Epithelial cell of esophagus (primary cell): Measurements from ENCODE around the gene CYFIP1.

Experiments
- DNase-seq: peaks from one replicate; pipeline ENCODE4 v3.0.0; 2010; ENCODE audit warnings: low read depth
- H3K4me3 ChIP-seq: 2 replicates; pipeline ENCODE4 v1.5.1; 2011; ENCODE audit warnings: mild to moderate bottlenecking, low read length, control low read depth
- CTCF ChIP-seq: IDR thresholded peaks from 2 replicates; pipeline ENCODE4 v1.5.1; 2011; ENCODE audit warnings: low read depth, mild to moderate bottlenecking, low read length, control low read depth, inconsistent platforms; ENCODE audit not compliant: insufficient read depth; ENCODE audit errors: missing control alignments

CYFIP1 gene

GRCh38 chr15:22903427-22903826 lies 76.7 kb downstream of the CYFIP1 start:
- no peak overlapping the region for H3K4me3 ChIP-seq
- no peak for TF ChIP-seq CTCF
- no peak for DNase-seq

GRCh38 chr15:22902981-22903380 lies 77.2 kb downstream of the CYFIP1 start:
- no peak overlapping the region for H3K4me3 ChIP-seq
- TF ChIP-seq CTCF = no peak
- no peak for DNase-seq

- no peak for DNase-seq
- no peak for TF ChIP-seq CTCF
- no peak overlapping the region for H3K4me3 ChIP-seq
Measured at GRCh38 chr15:22902578-22902977, 77.6 kb downstream of the CYFIP1 start.

DNA sequence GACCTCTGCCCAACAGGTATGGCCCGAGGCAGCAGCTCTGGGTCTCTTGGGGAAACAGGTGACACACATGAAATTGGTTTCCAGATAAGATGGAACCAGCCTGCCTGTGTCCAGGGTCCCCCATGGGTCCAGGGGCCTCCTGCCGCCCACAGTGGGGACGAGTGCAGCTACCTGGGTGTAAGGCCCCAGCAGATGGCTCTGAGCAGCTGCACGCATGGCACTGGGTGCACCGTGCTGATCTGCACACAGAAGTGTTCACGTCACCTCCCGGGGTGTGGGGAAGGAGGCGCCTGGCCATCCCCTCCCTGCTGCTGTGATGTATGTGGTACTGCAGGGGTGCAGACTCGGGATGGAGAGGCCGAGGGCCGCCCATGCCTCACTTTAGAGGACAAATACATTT lies 78.1 kb downstream of the CYFIP1 start:
- no peak for TF ChIP-seq CTCF
- DNase-seq = no peak
- no peak overlapping the region for H3K4me3 ChIP-seq

GRCh38 chr15:22895465-22896190 lies 84.5 kb downstream of the CYFIP1 start:
- DNase-seq = peak; percentile 99
- no peak overlapping the region for H3K4me3 ChIP-seq

DNA sequence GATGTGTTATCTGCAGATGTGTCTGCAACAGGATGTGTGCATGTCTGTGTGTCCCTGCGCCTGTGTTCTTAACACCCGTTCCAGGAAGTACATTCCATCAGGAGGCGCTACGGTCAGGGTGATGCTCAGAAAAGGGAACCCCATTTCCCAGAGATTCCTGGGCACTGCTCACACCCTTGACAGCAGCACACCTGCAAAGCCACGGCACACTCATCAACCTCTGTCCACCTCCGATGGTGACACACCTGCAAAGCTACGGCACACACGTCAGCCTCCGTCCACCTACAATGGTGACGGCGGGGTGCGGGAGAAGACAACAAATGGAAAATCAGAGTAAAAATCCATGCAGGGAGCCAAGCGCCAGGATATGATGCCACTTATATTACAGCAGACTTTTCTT lies 86.3 kb downstream of the CYFIP1 start:
- no peak for TF ChIP-seq CTCF
- no peak for DNase-seq
- no peak overlapping the region for H3K4me3 ChIP-seq

More at GRCh38 chr15:22895465-22896190, 84.5 kb downstream of the CYFIP1 start:
- TF ChIP-seq CTCF = no peak

GRCh38 chr15:22893081-22893480 lies 87.1 kb downstream of the CYFIP1 start:
- DNase-seq = no peak
- TF ChIP-seq CTCF = no peak
- no peak overlapping the region for H3K4me3 ChIP-seq
